HG02642 (cell line): ENCODE measurements around the gene SP140.

Experiments
- ATAC-seq: cut with Tn5 transposase; IDR thresholded peaks from one replicate; pipeline ENCODE4 v1.9.1; 2021; ENCODE audit warnings: mild to moderate bottlenecking; ENCODE audit not compliant: unreplicated experiment, poor library complexity

SP140 gene

GRCh38 chr2:230225486-230225885, at the start of gene SP140:
Gene SP140, plus strand, starts transcription at chr2:230225736. Its CDS starts 109 bp downstream, at chr2:230225845.
- ATAC-seq, result peak; percentile 84

GRCh38 chr2:230176996-230177395, 48.5 kb upstream of the SP140 start:
- ATAC-seq, result no peak

DNA sequence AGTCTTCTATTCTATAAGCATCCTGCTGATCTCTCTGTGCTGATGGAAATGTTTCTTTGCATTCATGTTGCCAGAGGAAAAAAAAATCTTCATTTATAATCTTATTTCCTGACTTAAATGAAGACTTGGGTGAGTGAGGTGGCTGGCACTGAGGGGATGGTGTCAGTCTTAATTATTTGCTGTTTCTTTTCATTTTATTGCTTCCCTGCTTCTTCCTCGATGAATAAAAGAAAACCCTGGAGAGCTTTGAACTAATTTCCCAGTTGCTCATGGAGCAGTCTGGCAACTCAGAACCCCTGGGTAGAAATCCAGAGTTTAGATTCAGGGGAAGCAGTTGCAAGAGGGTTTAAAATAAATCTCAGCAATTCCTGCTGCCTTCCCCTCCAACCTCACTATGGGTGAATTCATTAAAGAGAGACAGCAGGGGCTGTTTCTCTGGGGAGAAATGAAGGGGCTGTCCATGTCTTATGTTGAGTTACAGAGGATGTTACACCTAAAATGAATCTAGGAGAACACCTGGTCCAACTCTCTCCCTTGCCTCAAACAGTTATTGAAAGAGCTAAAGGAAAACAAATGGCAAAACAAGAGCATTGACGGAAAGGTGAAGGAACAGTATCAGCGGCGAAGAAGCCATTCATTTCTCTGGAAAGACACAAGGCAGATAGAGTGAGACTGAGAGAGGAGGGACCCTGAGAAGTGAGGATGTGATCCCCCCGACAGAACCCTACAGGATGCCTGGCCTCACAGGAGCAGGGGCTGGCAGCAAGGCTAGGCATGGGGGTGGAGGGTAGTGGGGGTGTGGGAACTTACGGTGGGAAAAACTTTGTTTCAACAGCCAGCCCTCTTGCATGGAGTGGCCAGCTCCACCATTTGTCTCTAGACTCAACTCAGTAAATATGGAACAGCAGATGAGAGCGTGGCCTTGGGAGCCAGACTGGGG, 46.7 kb upstream of the SP140 start:
- no peak for ATAC-seq

- ATAC-seq, result no peak
Observed at GRCh38 chr2:230179907-230180306, 45.6 kb upstream of the SP140 start.

GRCh38 chr2:230181195-230181594, 44.3 kb upstream of the SP140 start:
- no peak for ATAC-seq

- ATAC-seq, result no peak
Observed at GRCh38 chr2:230184727-230185578, 40.6 kb upstream of the SP140 start.

DNA sequence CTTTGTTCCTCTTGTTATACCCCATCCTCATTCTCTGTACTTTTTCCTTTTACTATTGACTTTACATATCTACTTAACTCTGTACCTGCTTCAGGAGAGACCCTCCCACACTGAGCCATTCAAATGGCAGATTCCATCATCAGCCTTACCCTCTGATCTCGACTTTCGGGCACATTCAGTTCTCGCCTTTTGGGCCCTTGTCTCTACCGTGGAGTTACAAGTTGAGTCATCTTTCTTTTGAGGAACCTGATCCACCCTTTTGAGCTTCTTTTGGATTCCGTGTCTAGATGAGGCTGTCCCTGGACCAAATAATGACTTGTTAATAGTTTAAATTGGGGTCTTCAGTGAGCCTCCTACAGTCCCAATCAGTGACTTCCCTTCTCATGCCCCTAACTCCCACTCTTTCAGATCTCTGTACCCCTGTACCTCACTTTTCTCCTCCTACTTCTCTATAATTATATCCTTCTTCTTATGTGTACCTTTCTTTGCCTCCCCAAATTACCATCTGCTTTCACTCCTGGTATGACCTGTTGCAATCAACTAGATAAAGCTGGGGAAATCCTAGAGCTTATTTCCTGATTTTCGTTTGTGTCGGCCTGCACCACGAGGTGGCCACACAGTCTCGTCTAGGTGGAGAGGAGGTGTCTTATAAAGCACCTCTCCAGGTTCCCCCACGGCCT, 23.0 kb upstream of the SP140 start:
- ATAC-seq, result peak; percentile 55

DNA sequence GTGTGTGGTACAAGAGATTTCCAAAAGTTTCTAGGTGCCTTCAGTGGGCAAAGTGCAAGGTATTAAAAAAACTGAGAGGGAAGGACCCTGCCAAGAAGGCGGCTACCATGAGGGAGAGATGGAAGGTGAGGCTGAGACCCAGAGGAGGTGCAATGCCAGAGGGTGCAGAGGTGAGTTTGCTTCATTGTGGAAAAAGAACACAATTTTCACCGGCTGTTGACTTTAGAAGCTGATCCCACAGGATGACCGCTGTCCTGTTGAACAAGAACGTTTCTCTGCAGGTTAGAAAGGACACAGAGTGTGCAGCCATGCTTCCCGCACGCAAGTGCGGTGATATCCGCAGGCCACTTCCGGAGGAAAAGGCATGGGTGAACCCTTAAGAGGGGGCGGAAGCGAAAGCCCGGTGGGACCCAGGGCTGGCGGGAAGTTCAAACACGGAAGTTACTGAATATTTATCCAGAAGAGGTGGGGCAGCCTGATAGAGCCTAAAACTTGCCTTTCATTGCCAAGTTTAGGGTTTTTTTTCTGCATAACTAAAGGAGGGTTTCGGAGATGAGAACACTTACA, 22.3 kb upstream of the SP140 start:
- peak; percentile 55 for ATAC-seq

GRCh38 chr2:230205034-230205433, 20.5 kb upstream of the SP140 start:
- ATAC-seq, result peak; percentile 41

- peak; percentile 30 for ATAC-seq
Observed at GRCh38 chr2:230205721-230206120, 19.8 kb upstream of the SP140 start.

GRCh38 chr2:230208576-230208975, 17.0 kb upstream of the SP140 start:
- ATAC-seq, result no peak

DNA sequence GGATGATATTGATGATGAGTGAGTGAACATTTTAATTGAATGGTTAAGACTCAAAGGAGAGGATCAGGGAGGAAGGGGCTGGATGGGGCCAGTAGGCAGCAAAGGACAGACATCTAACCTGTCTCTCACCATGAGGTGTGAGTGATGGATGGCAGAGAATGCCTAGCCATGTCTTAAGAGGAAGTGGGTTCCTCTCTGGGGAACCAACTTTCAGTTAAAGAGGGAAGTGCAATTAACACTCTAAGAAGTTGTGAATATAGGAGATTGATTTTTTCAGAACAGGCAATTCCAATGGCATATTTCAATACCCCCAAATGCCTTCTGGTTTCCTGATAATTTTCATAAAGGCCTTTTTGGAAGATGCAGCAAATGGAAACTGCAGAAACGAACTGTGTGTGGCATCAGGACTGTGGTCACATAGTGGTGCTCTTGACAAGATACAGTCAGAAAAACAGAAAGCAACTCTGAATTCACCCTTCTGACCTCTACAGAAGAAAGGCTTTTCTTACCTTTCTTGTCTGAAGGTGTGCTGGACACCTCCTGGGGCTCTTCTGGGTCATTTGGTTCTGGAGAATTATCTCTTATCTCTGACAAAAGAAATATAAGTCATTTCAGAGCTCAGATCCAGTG, 16.0 kb upstream of the SP140 start:
- ATAC-seq, result peak; percentile 48

DNA sequence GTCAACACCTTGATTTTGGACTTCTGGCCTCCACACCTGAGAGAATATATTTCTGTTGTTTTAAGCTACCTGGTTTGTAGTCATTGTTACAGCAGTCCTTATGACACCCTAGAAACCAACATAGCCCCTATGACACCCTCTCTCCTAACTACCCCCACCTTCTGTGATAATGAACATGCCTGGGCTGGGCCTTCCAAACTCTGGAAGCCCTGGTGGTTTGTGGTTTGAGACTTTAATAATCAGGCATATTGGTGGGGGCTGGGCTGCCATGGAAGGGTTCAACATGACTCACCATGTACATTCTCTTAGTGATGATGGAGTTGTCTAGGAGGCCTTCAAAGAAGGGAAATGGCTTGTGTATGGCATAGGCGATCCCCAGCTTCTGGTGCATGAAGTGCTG, 9.0 kb upstream of the SP140 start:
- ATAC-seq, result no peak

DNA sequence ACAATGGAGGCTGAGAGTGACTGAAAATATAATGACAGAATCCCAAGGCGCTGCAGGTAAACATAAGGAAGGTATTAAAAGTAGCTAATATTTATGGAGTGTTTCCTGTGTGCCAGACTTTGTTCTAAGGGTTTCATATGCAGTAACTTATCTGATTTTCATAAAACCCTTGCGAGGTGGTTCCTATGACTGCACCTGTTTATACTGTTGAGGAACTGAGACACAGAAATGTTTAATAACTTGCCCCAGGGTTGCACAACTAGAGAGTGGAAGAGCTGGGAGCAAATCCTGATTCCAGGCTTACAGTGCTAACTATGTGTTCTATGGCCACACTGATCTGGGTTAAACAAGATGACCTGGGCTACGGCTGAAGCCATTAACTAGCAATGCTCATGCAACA, 8.1 kb upstream of the SP140 start:
- no peak for ATAC-seq

DNA sequence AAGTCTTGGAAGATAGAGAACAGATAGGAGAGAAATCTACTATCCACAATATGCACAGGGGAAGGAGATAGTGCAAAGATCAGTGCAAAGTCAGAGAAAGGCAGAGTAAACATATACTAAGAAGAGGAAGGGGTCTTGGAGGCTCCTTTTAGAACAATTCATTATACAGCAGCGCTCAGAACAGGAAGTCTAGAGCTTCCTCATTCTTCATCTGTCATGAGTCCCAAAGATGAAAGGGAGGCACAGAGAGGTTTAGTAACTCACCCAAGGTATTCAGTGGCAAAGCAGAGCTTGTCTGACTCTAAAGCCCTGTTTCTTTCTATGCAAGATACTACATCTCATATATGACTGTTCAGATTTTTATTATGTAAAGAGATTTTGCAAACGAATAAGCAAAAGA, 7.1 kb upstream of the SP140 start:
- no peak for ATAC-seq

GRCh38 chr2:230219419-230220331, 5.9 kb upstream of the SP140 start, which contains the start of gene SP110:
Gene SP110, minus strand, starts transcription at chr2:230219984. Its CDS starts 3,057 bp downstream, at chr2:230216927.
- ATAC-seq, result peak; percentile 82

DNA sequence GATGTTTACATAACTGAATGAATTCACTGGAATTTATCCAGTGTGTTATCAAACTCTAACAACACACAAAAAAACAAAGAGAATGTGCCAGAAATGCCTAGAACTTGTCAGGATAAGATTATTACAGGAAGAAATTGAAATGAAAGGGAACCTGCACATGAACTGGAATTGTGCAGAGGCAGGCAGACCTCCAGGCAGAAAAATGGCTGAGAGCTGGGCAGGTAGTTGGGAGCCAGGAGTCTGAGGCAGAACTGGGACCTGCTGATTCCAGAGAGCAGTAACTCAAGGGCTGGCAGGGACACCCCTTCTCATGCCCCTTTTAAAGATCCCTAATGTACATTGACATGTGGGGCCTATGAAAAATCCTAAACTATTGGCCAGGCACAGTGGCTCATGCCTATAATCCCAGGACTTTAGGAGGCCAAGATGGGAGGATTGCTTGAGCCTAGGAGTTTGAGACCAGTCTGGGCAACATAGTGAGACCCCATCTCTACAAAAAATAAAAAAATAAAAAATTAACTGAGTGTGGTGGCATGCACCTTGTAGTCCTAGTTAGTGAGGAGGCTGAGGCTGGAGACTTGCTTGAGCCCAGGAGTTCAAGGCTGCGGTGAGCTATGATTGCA, 5.1 kb upstream of the SP140 start:
- ATAC-seq, result no peak

- no peak for ATAC-seq
Observed at GRCh38 chr2:230221493-230221892, 4.0 kb upstream of the SP140 start.
